GM12878 (cell line): Measurements from ENCODE around the gene ABTB1. TPM values are rescaled to one million over a fixed set of nuclear protein-coding genes. Genes with fewer than 3 reads are reported as not detected.
A peak's percentile ranks its signal among the peaks of the same experiment; 100 is the strongest.

Source experiments
- ATAC-seq: fragments of 200-7000 bp; cut with Tn5 transposase; 3 replicates; pipeline ENCODE4 v1.9.1; 2020; ENCODE audit warnings: mild to moderate bottlenecking, moderate library complexity
- BruUV-seq: library from RNA; stranded (reverse); fragments of 400-500 nt; replicated peaks from 2 replicates; lab custom pipeline; 2021; lab: Mats Ljungman, UMichigan
- CTCF ChIA-PET: fragments of 300-600 bp; sonication (Branson Sonifier 250); formaldehyde crosslinking; extraction: SDS; loops from one replicate; lab custom pipeline; 2021; ENCODE audit warnings: inconsistent platforms; lab: Yijun Ruan, JAX
- POLR2A ChIA-PET: fragments of 350-600 bp; formaldehyde crosslinking; extraction: SDS; loops from one replicate; lab custom pipeline; 2021; ENCODE audit warnings: inconsistent platforms; lab: Charles Lee
- RAD21 ChIA-PET: fragments of 300-600 bp; sonication (Branson Sonifier 250); formaldehyde crosslinking; loops from one replicate; lab custom pipeline; 2023; ENCODE audit warnings: antibody characterized with exemption; ENCODE audit not compliant: unreplicated experiment; lab: Charles Lee
- SMC1A ChIA-PET: fragments of 300-600 bp; sonication (Branson Sonifier 250); formaldehyde crosslinking; loops from one replicate; lab custom pipeline; 2023; ENCODE audit not compliant: unreplicated experiment, uncharacterized antibody; lab: Charles Lee
- DNase-seq: peaks from one replicate; pipeline ENCODE4 v3.0.0-alpha.2; 2011; ENCODE audit warnings: low read depth, low spot score
- FAIRE-seq: peaks from 3 replicates; lab custom pipeline; 2011; peaks lifted over from hg19 to GRCh38; lab: Jason Lieb, UNC
- H2AFZ ChIP-seq: 2 replicates; pipeline ENCODE4 v1.6.0; 2011; ENCODE audit warnings: low read depth, low read length, control low read depth; ENCODE audit not compliant: control insufficient read depth
- H3K27ac ChIP-seq: 2 replicates; pipeline ENCODE4 v1.5.1; 2011; ENCODE audit warnings: control low read depth; ENCODE audit not compliant: control insufficient read depth, insufficient read depth
- H3K27me3 ChIP-seq, 2 experiments: replicated peaks in 1 of 2; 2 replicates each; pipeline versions ENCODE4 v1.6.0 to v1.6.1; 2011; ENCODE audit warnings: low read length in 1 of 2; ENCODE audit not compliant: control insufficient read depth in 2 of 2, insufficient read depth in 2 of 2
- H3K36me3 ChIP-seq, 2 experiments: 2 replicates each; pipeline ENCODE4 v1.5.1; 2011; ENCODE audit warnings: low read length in 1 of 2; ENCODE audit not compliant: control insufficient read depth in 2 of 2, insufficient read depth in 2 of 2
- H3K4me1 ChIP-seq: 2 replicates; pipeline ENCODE4 v1.6.1; 2011; ENCODE audit warnings: mild to moderate bottlenecking, low read length, moderate library complexity, mixed read lengths; ENCODE audit not compliant: control insufficient read depth, insufficient read depth
- H3K4me2 ChIP-seq: 2 replicates; pipeline ENCODE4 v1.6.0; 2011; ENCODE audit warnings: control low read depth; ENCODE audit not compliant: control insufficient read depth, insufficient read depth
- H3K4me3 ChIP-seq: fragments of 200-600 bp; sonication (generic); 2 replicates; pipeline ENCODE4 v1.5.1; 2016
- H3K79me2 ChIP-seq: 2 replicates; pipeline ENCODE4 v1.6.0; 2011; ENCODE audit warnings: low read length; ENCODE audit not compliant: control insufficient read depth, insufficient read depth
- H3K9ac ChIP-seq: 2 replicates; pipeline ENCODE4 v1.8.0; 2011; ENCODE audit warnings: low read length, control low read depth, mixed read lengths; ENCODE audit not compliant: control insufficient read depth, insufficient read depth
- H3K9me3 ChIP-seq: replicated peaks from 3 replicates; pipeline ENCODE4 v1.5.1; 2011; ENCODE audit warnings: mild to moderate bottlenecking, low read length; ENCODE audit not compliant: control insufficient read depth, insufficient read depth
- H4K20me1 ChIP-seq: 2 replicates; pipeline ENCODE4 v1.6.0; 2011; ENCODE audit not compliant: control insufficient read depth, insufficient read depth
- CBFB ChIP-seq: IDR thresholded peaks from 2 replicates; pipeline ENCODE4 v1.6.1; 2016; ENCODE audit warnings: antibody characterized with exemption, low read depth
- FOXK2 ChIP-seq: fragments of 450-650 bp; IDR thresholded peaks from 2 replicates; pipeline ENCODE4 v1.6.1; 2017; ENCODE audit warnings: mild to moderate bottlenecking, moderate library complexity
- POLR2A ChIP-seq: IDR thresholded peaks from 2 replicates; pipeline ENCODE4 v1.6.1; 2011; ENCODE audit warnings: low read depth, mild to moderate bottlenecking, low read length
- TBL1XR1 ChIP-seq: IDR thresholded peaks from 2 replicates; pipeline ENCODE4 v1.6.1; 2012; ENCODE audit warnings: low read depth, low read length, improper control_type of control experiment
- TCF12 ChIP-seq: IDR thresholded peaks from 2 replicates; pipeline ENCODE4 v1.6.1; 2011; ENCODE audit warnings: low read depth, mild to moderate bottlenecking, low read length
- USF1 ChIP-seq: IDR thresholded peaks from 2 replicates; pipeline ENCODE4 v1.6.1; 2011; ENCODE audit warnings: borderline replicate concordance, low read depth, mild to moderate bottlenecking, moderate library complexity, mixed read lengths, low read length; ENCODE audit not compliant: insufficient read depth; ENCODE audit errors: extremely low read length
- USF2 ChIP-seq: IDR thresholded peaks from 2 replicates; pipeline ENCODE4 v1.6.1; 2011; ENCODE audit warnings: low read depth, low read length, improper control_type of control experiment, borderline replicate concordance
- ZNF24 ChIP-seq: fragments of 450-650 bp; IDR thresholded peaks from 2 replicates; pipeline ENCODE4 v1.6.1; 2017; ENCODE audit warnings: antibody characterized with exemption, mild to moderate bottlenecking
- WGBS: methylation state at CpG from one replicate; pipeline ENCODE4 v1.1.6; 2016; ENCODE audit warnings: low lambda C conversion rate; ENCODE audit not compliant: insufficient replicate concordance, insufficient coverage; ENCODE audit errors: missing lambda C conversion rate; 5-methylcytosine and 5-hydroxymethylcytosine counted together
- in situ Hi-C: fragments of 300-500 bp; cut with MboI; formaldehyde crosslinking; loops from 9 replicates; pipeline ENCODE4 v1.14.3; 2018; ENCODE audit warnings: mixed read lengths
- intact Hi-C: fragments of 100-400 bp; cut with micrococcal nuclease; formaldehyde crosslinking; loops from one replicate; pipeline ENCODE4 v1.14.2; 2022; ENCODE audit not compliant: unreplicated experiment
- polyA plus RNA-seq, 11 experiments: library from polyadenylated mRNA; depleted of rRNA in 4 of 11; unstranded in 6 of 11; stranded (reverse) in 5 of 11; fragments of >200 nt; fragmentation: Nextera tagmentation in 4 of 11; fragmentation: Illumina TruSeq in 1 of 11; extraction: Ambion mirVana in 4 of 11; extraction: Trizol in 1 of 11; gene quantifications; 1 replicate in 1 of 11; 2 replicates in 10 of 11; pipeline versions ENCODE4 v1.2.1 to v1.2.3, GENCODE V29; 2011 to 2016; ENCODE audit warnings: inconsistent platforms in 2 of 11, missing spikeins in 2 of 11, low read depth in 1 of 11
- total RNA-seq, 4 experiments: library from RNA; depleted of rRNA in 3 of 4; stranded (reverse); fragments of >200 nt in 3 of 4; fragmentation: Illumina TruSeq in 1 of 4; extraction: Trizol in 1 of 4; gene quantifications; 2 replicates each; pipeline versions ENCODE4 v1.2.1 to v1.2.3, GENCODE V29; 2013 to 2021
- TF ChIP-seq, protein P1 (sequence below): fragments of 450-650 bp; IDR thresholded peaks from 2 replicates; pipeline ENCODE4 v1.6.1; 2017; ENCODE audit warnings: borderline replicate concordance

ABTB1 gene
- total and polyA plus RNA-seq, 10 of the 15 experiments (the other 5 are each of a cell fraction or from before 2014, with no cell fraction given), result 0.11 to 10.2 (median 7.1) TPM

- TF ChIP-seq, protein P1, sequence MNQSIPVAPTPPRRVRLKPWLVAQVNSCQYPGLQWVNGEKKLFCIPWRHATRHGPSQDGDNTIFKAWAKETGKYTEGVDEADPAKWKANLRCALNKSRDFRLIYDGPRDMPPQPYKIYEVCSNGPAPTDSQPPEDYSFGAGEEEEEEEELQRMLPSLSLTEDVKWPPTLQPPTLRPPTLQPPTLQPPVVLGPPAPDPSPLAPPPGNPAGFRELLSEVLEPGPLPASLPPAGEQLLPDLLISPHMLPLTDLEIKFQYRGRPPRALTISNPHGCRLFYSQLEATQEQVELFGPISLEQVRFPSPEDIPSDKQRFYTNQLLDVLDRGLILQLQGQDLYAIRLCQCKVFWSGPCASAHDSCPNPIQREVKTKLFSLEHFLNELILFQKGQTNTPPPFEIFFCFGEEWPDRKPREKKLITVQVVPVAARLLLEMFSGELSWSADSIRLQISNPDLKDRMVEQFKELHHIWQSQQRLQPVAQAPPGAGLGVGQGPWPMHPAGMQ, result no peak
- TF ChIP-seq FOXK2 (no peak), ZNF24 (no peak), USF1 (no peak), USF2 (no peak), CBFB (no peak), TCF12 (no peak), TBL1XR1 (no peak)
These were observed 26.9 kb downstream of the ABTB1 start (continued) for GRCh38 chr3:127699416-127700300.

- ChIA-PET CTCF (no interaction called here), POLR2A (no interaction called here), SMC1A (no interaction called here), RAD21 (no interaction called here)
- Histone ChIP-seq H3K27me3 (no peaks in the 10 kb centered on the region), H2AFZ (no peak overlapping the region), H3K4me1 (peaks cover 14% of the 10 kb centered on the region), H3K79me2 (no peaks in the 10 kb centered on the region; the same call in none of the 2 replicates), H4K20me1 (no peaks in the 10 kb centered on the region), H3K36me3 (peaks cover 21 to 39% of the 10 kb centered on the region in 2 experiments; a peak in 3 of 4 replicates), H3K4me2 (no peak overlapping the region), H3K9me3 (peaks cover 2% of the 10 kb centered on the region; the same call in 2 of the 3 replicates), H3K4me3 (no peak overlapping the region), H3K9ac (no peak overlapping the region), H3K27ac (no peak overlapping the region)
- ATAC-seq, result no peak
- DNase-seq, result no peak
- intact Hi-C loops (no loop called here), in situ Hi-C loops (no loop called here)
- 81% methylated on average over 5 of the region's 5 CpGs for WGBS
- TF ChIP-seq USF1 (no peak), POLR2A (0 out of 2 replicates have a peak, but pooled peaks have one; percentile 37)
- FAIRE-seq, result no peak
- BruUV-seq, result no TSS peak
These were observed 27.7 kb downstream of the ABTB1 start for GRCh38 chr3:127700406-127700805.
